GM19193 (cell line): ENCODE measurements around the gene CENPVL3.
"Not testable (repeated sequence)": the region's sequence is repeated elsewhere in the genome, so short reads cannot be mapped to it uniquely, and the experiment has no call there.

ENCODE experiments used
- POLR2A ChIP-seq: IDR thresholded peaks from 4 replicates; pipeline ENCODE4 v1.6.1; 2011; ENCODE audit not compliant: insufficient read depth, insufficient read length; ENCODE audit errors: extremely low read depth

Gene CENPVL3

GRCh38 chrX:51618241-51619155 is at the start of gene CENPVL3:
CENPVL3 (minus strand) TSS chrX:51618912; CDS start chrX:51618873, 39 bp downstream.
- not testable (repeated sequence) for TF ChIP-seq POLR2A

- no peak for TF ChIP-seq POLR2A
Measured at GRCh38 chrX:51665981-51666380, 47.3 kb upstream of the CENPVL3 start.

- no peak for TF ChIP-seq POLR2A
Measured at GRCh38 chrX:51643377-51643776, 24.7 kb upstream of the CENPVL3 start.

- no peak for TF ChIP-seq POLR2A
Measured at GRCh38 chrX:51641421-51642021, 22.8 kb upstream of the CENPVL3 start.

- TF ChIP-seq POLR2A = no peak
Measured at GRCh38 chrX:51614353-51615012, 4.2 kb downstream of the CENPVL3 start.

GRCh38 chrX:51608766-51609165 is 9.9 kb downstream of the CENPVL3 start:
- no peak for TF ChIP-seq POLR2A

- TF ChIP-seq POLR2A = no peak
Measured at GRCh38 chrX:51608126-51608525, 10.6 kb downstream of the CENPVL3 start.

- no peak for TF ChIP-seq POLR2A
Measured at GRCh38 chrX:51606446-51606845, 12.3 kb downstream of the CENPVL3 start.

- TF ChIP-seq POLR2A = no peak
Measured at GRCh38 chrX:51598899-51599298, 19.8 kb downstream of the CENPVL3 start.

- TF ChIP-seq POLR2A = no peak
Measured at GRCh38 chrX:51571874-51572273, 46.8 kb downstream of the CENPVL3 start.

GRCh38 chrX:51569561-51569960 is 49.2 kb downstream of the CENPVL3 start:
- no peak for TF ChIP-seq POLR2A

GRCh38 chrX:51568586-51568985 is 50.1 kb downstream of the CENPVL3 start:
- no peak for TF ChIP-seq POLR2A
